Central memory CD8-positive, alpha-beta T cell (primary cell): ENCODE data around the gene SPINT1.

Experiments
- ATAC-seq: fragments of 150-1000 bp; cut with Tn5 transposase; replicated peaks from 2 replicates; pipeline ENCODE4 v1.10.0; 2022; ENCODE audit warnings: mild to moderate bottlenecking, moderate FRiP score, moderate number of reproducible peaks; ENCODE audit not compliant: poor library complexity, severe bottlenecking; ENCODE audit errors: extremely low read depth
- DNase-seq, 2 donors: peaks; one replicate each; pipeline ENCODE4 v3.0.0; 2021; ENCODE audit warnings: low spot score in 2 of 2
- H3K27ac Mint-ChIP-seq: one replicate; pipeline ENCODE4 v1.8.0; 2022; ENCODE audit warnings: low read depth, mild to moderate bottlenecking, moderate library complexity, mixed read lengths
- H3K27me3 Mint-ChIP-seq: one replicate; pipeline ENCODE4 v1.8.0; 2022; ENCODE audit warnings: mixed read lengths
- H3K36me3 Mint-ChIP-seq: one replicate; pipeline ENCODE4 v1.8.0; 2022; ENCODE audit warnings: mild to moderate bottlenecking, moderate library complexity, mixed read lengths; ENCODE audit not compliant: insufficient read depth
- H3K4me1 Mint-ChIP-seq: one replicate; pipeline ENCODE4 v1.8.0; 2022; ENCODE audit warnings: mixed read lengths
- H3K4me3 Mint-ChIP-seq: one replicate; pipeline ENCODE4 v1.8.0; 2022; ENCODE audit warnings: mild to moderate bottlenecking, moderate library complexity, mixed read lengths
- H3K9me3 Mint-ChIP-seq: one replicate; pipeline ENCODE4 v1.8.0; 2022; ENCODE audit warnings: mixed read lengths

SPINT1 gene

GRCh38 chr15:40872791-40873693, 29.2 kb downstream of the SPINT1 start:
- ATAC-seq (no peak), DNase-seq (no peak)
- Mint-ChIP-seq H3K9me3 (no peaks in the 10 kb centered on the region), H3K27me3 (no peaks in the 10 kb centered on the region), H3K4me3 (peak overlapping the region; percentile 72), H3K4me1 (peaks cover 6% of the 10 kb centered on the region), H3K36me3 (peaks cover 2% of the 10 kb centered on the region), H3K27ac (no peak overlapping the region)

- DNase-seq (no peak), ATAC-seq (peak; percentile 81)
- no peaks in the 10 kb centered on the region for H3K9me3 Mint-ChIP-seq
- peaks cover 2% of the 10 kb centered on the region for H3K36me3 Mint-ChIP-seq
- H3K27ac Mint-ChIP-seq: no peak within 1 kb of the TSS
- peaks cover 6% of the 10 kb centered on the region for H3K4me1 Mint-ChIP-seq
- no peaks in the 10 kb centered on the region for H3K27me3 Mint-ChIP-seq
- H3K4me3 Mint-ChIP-seq: peak within 1 kb of the TSS; percentile 72
These were observed 30.1 kb downstream of the SPINT1 start, which contains the start of gene RHOV for GRCh38 chr15:40873694-40874561. Gene RHOV, minus strand, starts transcription at chr15:40874234. Its CDS starts 95 bp downstream, at chr15:40874139.

- no peak for ATAC-seq
- Mint-ChIP-seq H3K36me3 (no peaks in the 10 kb centered on the region), H3K27me3 (no peaks in the 10 kb centered on the region), H3K9me3 (no peaks in the 10 kb centered on the region), H3K4me3 (no peak overlapping the region), H3K27ac (no peak overlapping the region), H3K4me1 (peaks cover 6% of the 10 kb centered on the region)
- DNase-seq: no peak
These were observed 32.3 kb downstream of the SPINT1 start for GRCh38 chr15:40875991-40876730.

- H3K4me1 Mint-ChIP-seq: peaks cover 6% of the 10 kb centered on the region
- H3K27me3 Mint-ChIP-seq: no peaks in the 10 kb centered on the region
- H3K4me3 Mint-ChIP-seq: no peak overlapping the region
- no peaks in the 10 kb centered on the region for H3K36me3 Mint-ChIP-seq
- ATAC-seq: no peak
- H3K27ac Mint-ChIP-seq: no peak overlapping the region
- H3K9me3 Mint-ChIP-seq: no peaks in the 10 kb centered on the region
- DNase-seq: no peak
These were observed 33.8 kb downstream of the SPINT1 start for GRCh38 chr15:40877694-40878093.

- no peak for DNase-seq
These were observed 34.9 kb downstream of the SPINT1 start for GRCh38 chr15:40878785-40879184.

GRCh38 chr15:40879609-40880008, 35.8 kb downstream of the SPINT1 start:
- DNase-seq (no peak), ATAC-seq (no peak)
- no peaks in the 10 kb centered on the region for H3K9me3 Mint-ChIP-seq
- H3K27me3 Mint-ChIP-seq: peaks cover under 1% of the 10 kb centered on the region
- H3K36me3 Mint-ChIP-seq: peaks cover under 1% of the 10 kb centered on the region
- H3K4me1 Mint-ChIP-seq: peaks cover 5% of the 10 kb centered on the region
- H3K4me3 Mint-ChIP-seq: no peak overlapping the region
- no peak overlapping the region for H3K27ac Mint-ChIP-seq

More at GRCh38 chr15:40878785-40879184, 34.9 kb downstream of the SPINT1 start:
- Mint-ChIP-seq H3K4me3 (no peak overlapping the region), H3K9me3 (no peaks in the 10 kb centered on the region), H3K4me1 (peaks cover 6% of the 10 kb centered on the region), H3K36me3 (no peaks in the 10 kb centered on the region), H3K27ac (no peak overlapping the region), H3K27me3 (no peaks in the 10 kb centered on the region)
- no peak for ATAC-seq

- Mint-ChIP-seq H3K36me3 (peaks cover 1% of the 10 kb centered on the region), H3K27me3 (peaks cover 8% of the 10 kb centered on the region), H3K4me1 (peaks cover 13% of the 10 kb centered on the region), H3K27ac (no peak overlapping the region), H3K4me3 (no peak overlapping the region), H3K9me3 (no peaks in the 10 kb centered on the region)
- ATAC-seq (no peak), DNase-seq (no peak)
These were observed 37.5 kb downstream of the SPINT1 start for GRCh38 chr15:40881351-40881750.

- Mint-ChIP-seq H3K27ac (no peak overlapping the region), H3K4me1 (peaks cover 14% of the 10 kb centered on the region), H3K27me3 (peaks cover 8% of the 10 kb centered on the region), H3K36me3 (peaks cover 1% of the 10 kb centered on the region), H3K4me3 (no peak overlapping the region), H3K9me3 (no peaks in the 10 kb centered on the region)
- DNase-seq: no peak
- no peak for ATAC-seq
These were observed 42.7 kb downstream of the SPINT1 start for GRCh38 chr15:40886586-40886985.

GRCh38 chr15:40889112-40889511, 45.3 kb downstream of the SPINT1 start:
- no peak for DNase-seq
- Mint-ChIP-seq H3K27me3 (peaks cover 8% of the 10 kb centered on the region), H3K4me1 (peaks cover 27% of the 10 kb centered on the region), H3K4me3 (no peak overlapping the region), H3K27ac (no peak overlapping the region), H3K9me3 (no peaks in the 10 kb centered on the region), H3K36me3 (peaks cover 1% of the 10 kb centered on the region)
- no peak for ATAC-seq

GRCh38 chr15:40891138-40891537, 47.3 kb downstream of the SPINT1 start:
- Mint-ChIP-seq H3K27ac (no peak overlapping the region), H3K36me3 (peaks cover 9% of the 10 kb centered on the region), H3K4me3 (no peak overlapping the region), H3K4me1 (peaks cover 33% of the 10 kb centered on the region), H3K27me3 (no peaks in the 10 kb centered on the region), H3K9me3 (no peaks in the 10 kb centered on the region)
- DNase-seq (no peak), ATAC-seq (no peak)

- Mint-ChIP-seq H3K27me3 (no peaks in the 10 kb centered on the region), H3K9me3 (no peaks in the 10 kb centered on the region), H3K36me3 (peaks cover 14% of the 10 kb centered on the region), H3K4me3 (peak overlapping the region; percentile 19), H3K27ac (no peak overlapping the region), H3K4me1 (peaks cover 34% of the 10 kb centered on the region)
- no peak for ATAC-seq
- DNase-seq: no peak
These were observed 48.1 kb downstream of the SPINT1 start for GRCh38 chr15:40891810-40892446.
